ENCODE data around the gene IGFBP5.

IGFBP5 gene

GRCh38 chr2:216663106-216663505, 32.2 kb downstream of the IGFBP5 start:
- DNase-seq, result no peak

- DNase-seq, result no peak
Measured at GRCh38 chr2:216661639-216662375, 33.5 kb downstream of the IGFBP5 start.

- no peak for DNase-seq
Measured at GRCh38 chr2:216661051-216661450, 34.3 kb downstream of the IGFBP5 start.

- no peak for DNase-seq
Measured at GRCh38 chr2:216660496-216660895, 34.9 kb downstream of the IGFBP5 start.

GRCh38 chr2:216659276-216659675, 36.1 kb downstream of the IGFBP5 start:
- DNase-seq, result no peak

GRCh38 chr2:216658757-216659156, 36.6 kb downstream of the IGFBP5 start:
- DNase-seq, result no peak

GRCh38 chr2:216657980-216658379, 37.4 kb downstream of the IGFBP5 start:
- no peak for DNase-seq

GRCh38 chr2:216657086-216657855, 38.1 kb downstream of the IGFBP5 start:
- no peak for DNase-seq

GRCh38 chr2:216654528-216655052, 40.8 kb downstream of the IGFBP5 start:
- DNase-seq, result no peak

- DNase-seq, result no peak
Measured at GRCh38 chr2:216653931-216654365, 41.4 kb downstream of the IGFBP5 start.

- DNase-seq, result no peak
Measured at GRCh38 chr2:216653093-216653799, 42.1 kb downstream of the IGFBP5 start.

- no peak for DNase-seq
Measured at GRCh38 chr2:216652566-216652965, 42.8 kb downstream of the IGFBP5 start.

GRCh38 chr2:216651351-216651881, 43.9 kb downstream of the IGFBP5 start:
- DNase-seq, result no peak

GRCh38 chr2:216650626-216651257, 44.6 kb downstream of the IGFBP5 start:
- no peak for DNase-seq

GRCh38 chr2:216649574-216649973, 45.8 kb downstream of the IGFBP5 start:
- no peak for DNase-seq

- DNase-seq, result no peak
Measured at GRCh38 chr2:216648105-216648504, 47.2 kb downstream of the IGFBP5 start.

- no peak for DNase-seq
Measured at GRCh38 chr2:216646116-216646515, 49.2 kb downstream of the IGFBP5 start.

- DNase-seq, result no peak
Measured at GRCh38 chr2:216645636-216645950, 49.8 kb downstream of the IGFBP5 start.

- DNase-seq, result no peak
Measured at GRCh38 chr2:216644842-216645635, 50.3 kb downstream of the IGFBP5 start.

- DNase-seq, result no peak
Measured at GRCh38 chr2:216643986-216644659, 51.2 kb downstream of the IGFBP5 start.

- no peak for DNase-seq
Measured at GRCh38 chr2:216637472-216637871, 57.9 kb downstream of the IGFBP5 start.

Measured in activated gamma-delta T cell (primary cell).